WERI-Rb-1 (cell line): Measurements from ENCODE around the gene IGHMBP2.

Experiments used
- DNase-seq: peaks from one replicate; pipeline ENCODE4 v3.0.0-alpha.2; 2020
- H3K27ac ChIP-seq: fragments of 250-450 bp; sonication (Bioruptor Pico); 2 replicates; pipeline ENCODE4 v1.5.1; 2020; ENCODE audit warnings: mild to moderate bottlenecking, moderate library complexity
- H3K27me3 ChIP-seq: fragments of 250-450 bp; sonication (Bioruptor Pico); 2 replicates; pipeline ENCODE4 v1.5.1; 2021; ENCODE audit warnings: mild to moderate bottlenecking, low read depth, moderate library complexity; ENCODE audit not compliant: insufficient read depth, severe bottlenecking
- H3K36me3 ChIP-seq: fragments of 250-450 bp; sonication (Bioruptor Pico); 2 replicates; pipeline ENCODE4 v1.5.1; 2020; ENCODE audit warnings: mild to moderate bottlenecking, moderate library complexity
- H3K4me3 ChIP-seq: 2 replicates; pipeline ENCODE4 v1.5.1; 2011; ENCODE audit warnings: low read depth, mild to moderate bottlenecking, control low read depth, low read length
- H3K9me3 ChIP-seq: fragments of 250-450 bp; sonication (Bioruptor Pico); 2 replicates; pipeline ENCODE4 v1.5.1; 2021; ENCODE audit warnings: mild to moderate bottlenecking, moderate library complexity; ENCODE audit not compliant: severe bottlenecking
- TF ChIP-seq, protein P1 (sequence below): IDR thresholded peaks from 2 replicates; pipeline ENCODE4 v1.5.1; 2011; ENCODE audit warnings: low read depth, mild to moderate bottlenecking, control low read depth, inconsistent platforms, low read length

Gene IGHMBP2

DNA sequence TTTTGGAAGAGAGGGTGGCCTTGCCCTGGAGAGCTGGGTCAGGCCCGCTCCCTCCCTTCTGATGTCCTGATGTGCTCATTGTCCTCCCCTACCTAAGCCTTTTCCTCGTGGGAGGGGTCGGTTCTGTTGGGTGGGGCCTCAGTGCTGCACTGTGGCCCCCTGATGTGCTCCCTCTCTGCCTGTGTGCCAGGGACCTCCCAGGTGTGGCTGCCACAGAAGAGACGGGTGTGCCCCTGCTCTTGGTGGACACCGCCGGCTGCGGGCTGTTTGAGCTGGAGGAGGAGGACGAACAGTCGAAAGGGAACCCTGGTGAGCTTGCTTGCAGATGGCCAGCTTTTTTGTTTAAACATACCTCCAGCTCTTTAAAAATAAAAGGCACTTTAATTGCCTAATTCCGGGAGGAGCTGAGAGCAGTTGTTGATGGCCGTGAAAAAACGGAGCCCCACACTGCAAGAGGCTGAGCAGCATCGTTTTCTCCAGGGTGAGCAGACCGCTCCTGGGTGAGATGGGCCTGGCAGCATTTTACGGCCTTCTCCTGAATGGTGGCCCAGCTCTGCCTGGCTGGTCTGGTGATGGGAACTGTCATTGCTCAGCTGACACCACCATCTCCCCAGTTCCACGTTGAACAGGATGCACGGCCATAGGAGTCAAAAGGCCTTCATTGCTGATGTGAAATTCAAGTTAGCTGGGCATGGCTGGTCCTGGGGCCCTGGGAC lies 30.1 kb downstream of the IGHMBP2 start:
- no peak for DNase-seq
- Histone ChIP-seq H3K9me3 (no peaks in the 10 kb centered on the region), H3K36me3 (peaks cover 38% of the 10 kb centered on the region)

DNA sequence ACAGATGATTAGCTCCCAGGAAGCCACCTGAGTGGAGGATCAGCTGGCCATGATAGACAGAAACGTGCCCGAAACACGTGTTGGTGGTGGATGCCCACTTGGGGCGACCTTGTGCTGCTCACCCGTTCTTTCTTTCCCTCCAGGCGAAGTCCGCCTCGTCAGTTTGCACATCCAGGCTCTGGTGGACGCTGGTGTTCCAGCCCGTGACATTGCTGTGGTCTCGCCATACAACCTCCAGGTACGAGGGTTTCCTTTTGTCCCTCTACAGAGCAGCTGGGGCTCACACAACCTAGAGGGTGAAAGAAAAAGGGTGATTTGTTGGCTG lies 30.6 kb downstream of the IGHMBP2 start:
- H3K36me3 ChIP-seq: peaks cover 41% of the 10 kb centered on the region
- no peaks in the 10 kb centered on the region for H3K9me3 ChIP-seq
- no peak for DNase-seq
- no peak overlapping the region for H3K27ac ChIP-seq
- H3K4me3 ChIP-seq: no peak overlapping the region
- H3K27me3 ChIP-seq: no peaks in the 10 kb centered on the region
- TF ChIP-seq, protein P1, sequence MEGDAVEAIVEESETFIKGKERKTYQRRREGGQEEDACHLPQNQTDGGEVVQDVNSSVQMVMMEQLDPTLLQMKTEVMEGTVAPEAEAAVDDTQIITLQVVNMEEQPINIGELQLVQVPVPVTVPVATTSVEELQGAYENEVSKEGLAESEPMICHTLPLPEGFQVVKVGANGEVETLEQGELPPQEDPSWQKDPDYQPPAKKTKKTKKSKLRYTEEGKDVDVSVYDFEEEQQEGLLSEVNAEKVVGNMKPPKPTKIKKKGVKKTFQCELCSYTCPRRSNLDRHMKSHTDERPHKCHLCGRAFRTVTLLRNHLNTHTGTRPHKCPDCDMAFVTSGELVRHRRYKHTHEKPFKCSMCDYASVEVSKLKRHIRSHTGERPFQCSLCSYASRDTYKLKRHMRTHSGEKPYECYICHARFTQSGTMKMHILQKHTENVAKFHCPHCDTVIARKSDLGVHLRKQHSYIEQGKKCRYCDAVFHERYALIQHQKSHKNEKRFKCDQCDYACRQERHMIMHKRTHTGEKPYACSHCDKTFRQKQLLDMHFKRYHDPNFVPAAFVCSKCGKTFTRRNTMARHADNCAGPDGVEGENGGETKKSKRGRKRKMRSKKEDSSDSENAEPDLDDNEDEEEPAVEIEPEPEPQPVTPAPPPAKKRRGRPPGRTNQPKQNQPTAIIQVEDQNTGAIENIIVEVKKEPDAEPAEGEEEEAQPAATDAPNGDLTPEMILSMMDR: no peak

More for the DNA sequence above, 30.1 kb downstream of the IGHMBP2 start:
- Histone ChIP-seq H3K4me3 (no peak overlapping the region), H3K27ac (no peak overlapping the region), H3K27me3 (no peaks in the 10 kb centered on the region)
- TF ChIP-seq, protein P1: no peak

DNA sequence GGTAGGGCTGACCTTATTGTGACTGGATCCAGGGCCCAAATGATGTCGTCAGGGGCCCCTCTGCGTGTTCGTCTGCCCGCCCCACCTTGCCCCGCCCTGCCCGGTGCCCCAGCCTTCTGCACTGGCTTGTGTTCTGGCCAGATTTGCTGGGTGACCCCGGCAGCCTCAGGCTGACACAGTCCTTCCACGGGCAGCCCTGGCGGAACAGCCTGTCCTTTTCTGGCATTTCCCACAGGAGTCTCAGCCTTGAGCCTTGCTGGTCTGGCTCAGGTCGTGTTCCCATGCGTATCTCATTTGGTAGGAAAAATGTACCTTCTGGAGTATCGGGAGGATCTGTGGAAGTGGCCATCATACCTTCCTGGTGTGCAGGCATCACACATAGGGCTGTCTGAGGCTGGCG lies 31.0 kb downstream of the IGHMBP2 start:
- H3K9me3 ChIP-seq: no peaks in the 10 kb centered on the region
- H3K27ac ChIP-seq: no peak overlapping the region
- DNase-seq: no peak
- TF ChIP-seq, protein P1: no peak
- no peak overlapping the region for H3K4me3 ChIP-seq
- H3K27me3 ChIP-seq: no peaks in the 10 kb centered on the region
- peaks cover 40% of the 10 kb centered on the region for H3K36me3 ChIP-seq

DNA sequence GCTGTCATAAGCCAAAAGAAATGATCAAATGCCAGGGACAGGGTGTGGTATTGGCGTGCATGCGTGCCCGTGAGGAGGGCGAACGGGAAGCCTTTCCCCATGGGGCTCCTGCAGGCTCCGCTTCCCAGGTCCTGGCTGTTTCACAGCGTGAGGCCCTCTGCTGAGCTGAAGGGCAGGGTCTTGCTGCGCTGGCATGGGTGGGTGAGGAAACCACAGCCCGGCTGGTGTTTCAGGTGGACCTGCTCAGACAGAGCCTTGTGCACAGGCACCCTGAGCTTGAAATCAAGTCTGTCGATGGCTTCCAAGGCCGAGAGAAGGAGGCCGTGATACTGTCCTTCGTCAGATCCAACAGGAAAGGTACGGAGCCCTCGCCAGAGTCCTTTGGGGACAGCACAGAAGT lies 31.4 kb downstream of the IGHMBP2 start:
- no peaks in the 10 kb centered on the region for H3K9me3 ChIP-seq
- DNase-seq: no peak
- H3K4me3 ChIP-seq: no peak overlapping the region
- H3K36me3 ChIP-seq: peaks cover 39% of the 10 kb centered on the region
- TF ChIP-seq, protein P1: no peak
- H3K27ac ChIP-seq: no peak overlapping the region
- no peaks in the 10 kb centered on the region for H3K27me3 ChIP-seq

DNA sequence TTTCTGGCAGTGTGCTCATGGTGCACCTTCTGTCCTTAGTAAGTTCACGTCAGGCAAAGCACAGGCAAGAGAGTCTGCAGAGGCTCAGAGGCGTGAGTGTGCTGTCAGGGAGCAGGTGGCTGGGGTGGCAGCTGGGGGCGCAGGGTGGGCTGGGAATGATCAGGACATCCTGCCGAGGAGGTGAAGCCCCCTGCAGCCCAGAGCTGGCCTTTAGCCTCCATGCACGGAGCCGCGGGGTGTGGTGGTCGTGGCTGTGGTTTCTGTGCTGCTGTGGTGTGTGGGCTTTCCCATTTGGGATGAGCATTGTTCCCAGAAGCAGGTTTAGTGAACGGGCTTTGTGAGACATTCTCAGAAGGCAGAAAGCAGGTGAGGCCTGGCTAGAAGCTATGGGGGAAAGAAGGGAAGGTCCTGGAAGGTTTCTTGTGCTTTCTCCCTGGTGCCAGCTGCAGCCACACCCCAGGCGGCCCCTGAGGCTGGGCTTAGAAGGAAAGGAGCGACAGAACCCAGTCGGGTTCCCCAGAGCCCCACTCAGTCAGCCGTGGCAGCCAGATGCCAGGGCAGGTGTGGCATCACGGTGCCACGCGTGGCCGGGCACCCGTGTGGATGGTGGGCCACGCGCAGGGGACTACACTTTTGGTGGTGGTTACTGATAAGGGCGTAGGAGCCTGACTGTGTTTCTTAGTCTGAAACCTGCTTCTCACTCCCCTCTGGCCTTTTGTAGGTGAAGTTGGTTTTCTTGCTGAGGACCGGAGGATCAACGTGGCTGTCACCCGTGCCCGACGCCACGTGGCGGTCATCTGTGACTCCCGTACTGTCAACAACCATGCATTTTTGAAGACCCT lies 32.0 kb downstream of the IGHMBP2 start:
- Histone ChIP-seq H3K27me3 (no peaks in the 10 kb centered on the region), H3K9me3 (no peaks in the 10 kb centered on the region), H3K36me3 (peaks cover 34% of the 10 kb centered on the region), H3K4me3 (no peak overlapping the region), H3K27ac (no peak overlapping the region)
- no peak for DNase-seq
- TF ChIP-seq, protein P1: no peak

DNA sequence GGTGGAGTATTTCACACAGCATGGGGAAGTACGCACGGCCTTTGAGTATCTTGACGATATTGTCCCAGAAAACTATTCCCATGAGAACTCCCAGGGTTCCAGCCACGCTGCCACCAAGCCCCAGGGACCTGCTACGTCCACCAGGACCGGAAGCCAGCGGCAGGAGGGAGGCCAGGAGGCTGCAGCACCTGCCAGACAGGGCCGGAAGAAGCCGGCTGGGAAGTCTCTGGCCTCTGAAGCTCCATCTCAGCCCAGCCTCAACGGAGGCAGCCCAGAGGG lies 32.6 kb downstream of the IGHMBP2 start:
- peaks cover 34% of the 10 kb centered on the region for H3K36me3 ChIP-seq
- H3K27ac ChIP-seq: no peak overlapping the region
- no peak overlapping the region for H3K4me3 ChIP-seq
- DNase-seq: no peak
- H3K9me3 ChIP-seq: no peaks in the 10 kb centered on the region
- H3K27me3 ChIP-seq: no peaks in the 10 kb centered on the region
- TF ChIP-seq, protein P1: no peak
